ENCODE data around the gene THAP11.

DNA sequence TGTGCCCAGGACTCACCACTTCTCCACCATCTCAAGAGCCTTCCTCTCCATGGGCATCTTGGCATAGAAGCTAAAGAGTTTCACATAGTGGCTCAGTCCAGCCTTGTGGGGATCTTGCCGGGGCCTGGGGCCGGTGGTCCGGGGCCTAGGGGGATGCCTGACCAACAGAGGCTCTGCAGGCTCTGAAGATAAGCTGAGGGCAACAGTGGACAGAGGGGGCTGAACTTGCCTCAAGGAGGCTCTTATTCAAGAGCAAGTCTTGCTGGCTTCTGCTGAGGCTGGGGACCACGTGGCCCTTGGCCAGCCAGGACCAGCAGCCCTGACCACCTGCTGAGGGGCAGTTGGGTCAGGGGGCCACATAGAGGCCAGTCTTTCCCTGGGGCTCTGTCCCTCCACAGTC lies 13.5 kb upstream of the THAP11 start:
- TF ChIP-seq, protein P1, sequence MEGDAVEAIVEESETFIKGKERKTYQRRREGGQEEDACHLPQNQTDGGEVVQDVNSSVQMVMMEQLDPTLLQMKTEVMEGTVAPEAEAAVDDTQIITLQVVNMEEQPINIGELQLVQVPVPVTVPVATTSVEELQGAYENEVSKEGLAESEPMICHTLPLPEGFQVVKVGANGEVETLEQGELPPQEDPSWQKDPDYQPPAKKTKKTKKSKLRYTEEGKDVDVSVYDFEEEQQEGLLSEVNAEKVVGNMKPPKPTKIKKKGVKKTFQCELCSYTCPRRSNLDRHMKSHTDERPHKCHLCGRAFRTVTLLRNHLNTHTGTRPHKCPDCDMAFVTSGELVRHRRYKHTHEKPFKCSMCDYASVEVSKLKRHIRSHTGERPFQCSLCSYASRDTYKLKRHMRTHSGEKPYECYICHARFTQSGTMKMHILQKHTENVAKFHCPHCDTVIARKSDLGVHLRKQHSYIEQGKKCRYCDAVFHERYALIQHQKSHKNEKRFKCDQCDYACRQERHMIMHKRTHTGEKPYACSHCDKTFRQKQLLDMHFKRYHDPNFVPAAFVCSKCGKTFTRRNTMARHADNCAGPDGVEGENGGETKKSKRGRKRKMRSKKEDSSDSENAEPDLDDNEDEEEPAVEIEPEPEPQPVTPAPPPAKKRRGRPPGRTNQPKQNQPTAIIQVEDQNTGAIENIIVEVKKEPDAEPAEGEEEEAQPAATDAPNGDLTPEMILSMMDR (IDR thresholded peaks at IDR 0.05), result no peak
- no peak for TF ChIP-seq POLR2A (IDR thresholded peaks at IDR 0.05)
